Activated CD4-positive, alpha-beta T cell treated with anti-CD3 and anti-CD28 coated beads, Interleukin-2, Interleukin-4, amounts not matched to agents 100 ng/mL and 50 ng/mL, durations not matched to agents 16 hours and 8 hours (primary cell): ENCODE results near the gene B3GAT1.
"Not testable (repeated sequence)": the region's sequence is repeated elsewhere in the genome, so short reads cannot be mapped to it uniquely, and the experiment has no call there.

ENCODE experiments used
- DNase-seq: peaks from one replicate; pipeline ENCODE4 v3.0.0-alpha.2; 2020; ENCODE audit warnings: low spot score

The B3GAT1 gene

DNA sequence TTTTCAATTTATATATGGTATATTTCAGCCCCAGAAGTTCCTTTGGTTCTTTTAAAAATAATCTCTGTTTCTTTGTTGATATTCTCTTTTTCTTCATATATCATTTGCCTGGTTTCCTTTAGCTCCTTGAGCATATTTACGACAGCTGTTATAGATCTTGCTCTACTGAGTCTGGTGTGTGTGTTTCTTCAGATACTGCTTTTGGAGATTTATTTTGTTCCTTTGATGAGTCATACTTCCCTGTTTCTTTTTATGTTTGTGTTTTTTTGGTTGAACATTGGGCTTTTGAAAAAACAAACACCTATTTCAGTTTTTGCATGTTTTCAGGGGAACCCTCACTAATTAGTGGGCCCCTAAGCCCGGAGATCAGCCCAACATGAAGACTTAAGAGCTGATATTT lies 56.9 kb downstream of the B3GAT1 start:
- no peak for DNase-seq

GRCh38 chr11:134352111-134352510 lies 59.9 kb downstream of the B3GAT1 start:
- DNase-seq = no peak

- no peak for DNase-seq
These were observed 61.7 kb downstream of the B3GAT1 start for GRCh38 chr11:134350381-134350780.

GRCh38 chr11:134349802-134350355 lies 62.2 kb downstream of the B3GAT1 start:
- DNase-seq = no peak

DNA sequence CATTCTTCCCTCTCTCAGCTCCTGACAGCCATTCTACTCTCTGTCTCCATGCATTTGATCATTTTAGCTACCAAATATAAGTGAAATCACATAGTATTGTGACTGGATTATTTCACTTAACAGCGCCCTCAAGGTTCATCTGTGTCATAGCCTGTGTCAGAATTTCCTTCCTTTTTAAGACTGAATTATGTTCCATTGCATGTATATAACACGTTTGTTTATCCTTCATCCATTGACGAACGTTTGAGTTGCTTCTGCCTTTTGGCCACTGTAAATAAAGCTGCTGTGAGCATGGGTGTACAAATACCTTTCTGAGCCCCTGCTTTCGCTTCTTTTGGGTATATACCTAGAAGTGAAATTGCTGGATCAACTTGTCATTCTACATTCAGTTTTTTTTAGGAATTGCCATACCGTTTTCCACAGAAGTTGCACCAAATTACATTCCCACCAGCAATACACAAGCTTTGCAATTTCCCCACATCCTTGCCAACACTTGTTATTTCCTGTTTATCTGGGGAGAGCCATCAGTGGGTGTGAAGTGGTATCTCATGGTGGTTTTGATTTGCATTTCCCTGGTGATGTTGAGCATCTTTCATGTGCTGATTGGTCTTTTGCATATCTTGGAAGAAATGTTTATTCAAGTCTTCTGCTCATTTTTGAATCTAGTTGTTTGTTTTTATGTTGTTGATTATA lies 62.8 kb downstream of the B3GAT1 start:
- DNase-seq = peak; percentile 20

GRCh38 chr11:134347441-134347840 lies 64.6 kb downstream of the B3GAT1 start:
- DNase-seq = no peak

GRCh38 chr11:134346976-134347350 lies 65.1 kb downstream of the B3GAT1 start:
- DNase-seq = no peak

GRCh38 chr11:134346101-134346975 lies 65.7 kb downstream of the B3GAT1 start:
- no peak for DNase-seq

DNA sequence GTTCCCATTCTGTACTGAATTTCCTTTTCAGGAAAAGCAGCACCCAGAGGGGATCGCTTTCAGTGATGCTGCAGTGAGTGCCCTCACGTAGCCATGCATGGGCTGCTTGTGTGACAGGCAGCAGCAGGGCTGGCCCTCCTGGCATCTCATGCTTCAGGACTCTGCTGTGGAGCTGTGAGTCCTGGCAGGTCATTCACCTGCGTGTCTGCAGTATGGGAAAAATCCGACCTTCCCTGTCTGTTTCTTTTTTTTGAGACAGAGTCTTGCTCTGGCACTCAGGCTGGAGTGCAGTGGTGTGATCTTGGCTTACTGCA lies 66.8 kb downstream of the B3GAT1 start:
- DNase-seq = no peak

- not testable (repeated sequence) for DNase-seq
These were observed 67.4 kb downstream of the B3GAT1 start for GRCh38 chr11:134344497-134345236.

DNA sequence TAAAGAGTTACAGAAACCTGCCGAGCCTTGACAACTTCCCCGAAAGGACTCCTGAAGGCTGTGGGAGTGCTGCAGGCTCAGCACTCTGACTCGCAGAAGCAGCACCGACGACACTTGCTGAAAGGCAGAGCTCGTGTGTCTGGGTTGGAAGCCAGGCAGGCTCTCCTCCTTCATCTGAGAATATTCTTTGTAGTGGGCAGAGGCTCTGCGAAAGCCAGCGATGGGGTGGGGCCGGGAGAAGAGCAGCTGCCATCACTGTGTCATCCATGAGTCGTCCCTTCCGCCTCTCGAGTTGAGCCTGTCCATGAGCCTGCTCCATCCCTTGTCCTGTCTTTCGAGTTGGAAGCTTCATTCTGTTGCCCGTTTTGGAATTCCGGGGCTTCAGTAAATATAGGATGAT lies 68.4 kb downstream of the B3GAT1 start:
- DNase-seq = no peak

DNA sequence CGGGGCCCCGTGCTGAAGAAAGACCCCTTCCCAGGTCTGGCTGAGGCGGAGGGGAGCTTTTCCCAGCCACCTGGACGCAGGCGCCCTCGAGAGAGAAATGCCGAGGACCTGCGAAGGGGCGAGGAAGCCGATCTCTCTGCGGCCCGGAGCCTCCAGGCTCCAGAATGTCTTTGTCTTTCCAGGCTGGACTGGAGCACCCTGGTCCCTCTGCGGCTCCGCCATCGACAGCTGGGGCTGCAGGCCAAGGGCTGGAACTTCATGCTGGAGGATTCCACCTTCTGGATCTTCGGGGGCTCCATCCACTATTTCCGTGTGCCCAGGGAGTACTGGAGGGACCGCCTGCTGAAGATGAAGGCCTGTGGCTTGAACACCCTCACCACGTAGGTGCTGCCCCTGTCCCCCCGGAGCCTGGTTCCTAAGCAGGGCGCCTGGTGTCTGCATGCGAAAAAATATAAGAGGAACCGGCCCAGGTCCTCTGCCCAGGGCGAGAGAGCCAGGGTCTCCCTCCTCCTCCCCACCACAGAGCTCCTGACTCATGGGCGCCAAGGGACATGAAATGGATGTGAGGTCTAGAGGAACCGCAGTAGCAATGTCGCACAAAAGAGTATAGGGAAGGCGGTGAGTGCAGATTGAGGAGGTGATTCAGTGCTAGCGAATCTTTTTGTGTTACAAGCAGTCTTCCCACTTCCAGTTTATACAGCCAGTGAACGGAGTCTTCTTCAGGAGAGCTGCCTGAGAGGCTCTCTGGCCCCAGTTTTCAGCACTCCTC lies 69.3 kb downstream of the B3GAT1 start:
- DNase-seq = no peak

DNA sequence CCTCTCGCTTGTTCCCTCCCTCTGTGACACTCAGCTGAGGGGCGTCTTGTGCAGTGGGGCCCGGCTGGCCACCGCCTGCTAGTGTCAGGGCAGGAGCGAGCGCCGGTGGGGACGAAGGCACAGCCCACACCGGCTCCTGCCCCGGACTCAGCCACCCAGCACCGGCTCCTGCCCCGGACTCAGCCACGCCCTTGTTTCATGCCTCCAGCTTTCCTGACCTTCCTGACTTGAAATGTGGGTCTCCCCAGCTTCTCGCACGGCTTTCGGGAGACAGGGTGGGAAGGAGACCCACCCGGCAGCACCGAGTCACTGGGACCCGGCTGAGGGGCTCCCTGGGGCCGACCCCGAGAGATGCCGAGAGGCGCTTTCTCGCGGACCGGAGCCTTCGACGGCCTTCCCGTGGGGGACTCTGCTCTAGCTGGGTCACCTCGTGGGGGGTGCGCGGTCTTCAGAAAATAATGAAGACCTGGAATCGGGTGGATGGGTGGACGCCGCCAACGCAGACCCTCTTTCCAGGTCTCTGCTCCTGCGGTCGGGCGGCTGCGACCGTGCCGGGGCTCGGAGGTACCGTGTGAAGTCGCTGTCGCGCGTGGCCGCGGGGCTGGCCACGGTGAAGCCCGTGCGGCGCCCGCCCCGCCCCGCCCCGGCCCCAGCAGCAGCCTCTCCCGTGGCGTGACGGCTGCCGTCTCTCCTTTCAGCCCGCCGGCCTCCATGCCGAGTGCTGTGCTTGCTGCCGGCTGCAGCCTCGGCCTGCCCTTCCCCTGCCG lies 70.1 kb downstream of the B3GAT1 start:
- no peak for DNase-seq

DNA sequence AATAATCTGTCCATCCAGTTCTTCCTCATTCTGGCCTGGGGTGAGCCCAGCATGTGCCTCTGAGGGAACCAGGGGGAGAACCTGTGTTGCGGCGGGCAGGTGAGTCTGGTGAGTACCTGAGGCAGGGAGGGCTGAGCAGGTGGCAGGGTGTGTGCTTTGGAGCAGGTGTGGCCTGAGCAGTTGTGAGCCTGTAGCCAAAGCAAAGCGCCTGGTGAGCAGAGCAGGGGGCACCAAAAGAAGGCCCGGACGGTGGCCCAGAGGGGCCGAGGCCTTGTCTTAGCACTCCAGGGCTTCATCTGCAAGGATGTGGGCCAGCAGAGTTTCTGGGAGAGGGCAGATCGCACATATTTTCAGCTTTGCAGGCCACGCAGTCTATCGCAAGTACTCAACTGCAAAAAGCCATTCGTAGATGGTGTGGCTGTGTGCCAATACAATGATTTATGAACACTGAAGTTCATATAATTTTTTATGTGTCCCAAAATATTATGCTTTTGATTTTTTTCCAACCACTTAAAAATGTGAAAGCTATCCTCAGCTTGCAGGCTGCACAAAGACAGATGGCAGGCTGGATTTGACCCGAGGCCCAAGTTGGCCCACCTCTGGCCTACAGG lies 71.6 kb downstream of the B3GAT1 start:
- no peak for DNase-seq

DNA sequence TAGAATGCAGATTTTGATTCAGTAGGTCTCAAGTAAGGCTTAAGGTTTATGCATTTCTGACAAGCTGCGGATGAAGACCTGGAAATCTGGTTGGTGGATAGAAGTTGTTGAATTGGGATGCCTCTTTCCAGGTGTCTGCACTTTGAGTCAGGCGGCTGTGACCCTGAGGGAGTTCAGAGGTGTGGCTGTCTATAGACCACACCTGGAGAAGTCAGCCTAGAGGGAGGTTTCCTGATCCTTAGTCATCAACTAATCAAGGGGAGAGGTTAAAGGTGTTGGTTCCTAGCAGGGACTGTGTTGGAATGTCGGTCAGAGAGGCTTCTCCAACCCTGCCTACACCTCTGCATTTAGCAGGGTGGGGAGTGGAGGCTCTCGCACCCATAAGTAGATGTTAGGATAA lies 72.3 kb downstream of the B3GAT1 start:
- no peak for DNase-seq

GRCh38 chr11:134338654-134339053 lies 73.4 kb downstream of the B3GAT1 start:
- no peak for DNase-seq

GRCh38 chr11:134338068-134338467 lies 74.0 kb downstream of the B3GAT1 start:
- DNase-seq = no peak

GRCh38 chr11:134337051-134337450 lies 75.0 kb downstream of the B3GAT1 start:
- DNase-seq = no peak

DNA sequence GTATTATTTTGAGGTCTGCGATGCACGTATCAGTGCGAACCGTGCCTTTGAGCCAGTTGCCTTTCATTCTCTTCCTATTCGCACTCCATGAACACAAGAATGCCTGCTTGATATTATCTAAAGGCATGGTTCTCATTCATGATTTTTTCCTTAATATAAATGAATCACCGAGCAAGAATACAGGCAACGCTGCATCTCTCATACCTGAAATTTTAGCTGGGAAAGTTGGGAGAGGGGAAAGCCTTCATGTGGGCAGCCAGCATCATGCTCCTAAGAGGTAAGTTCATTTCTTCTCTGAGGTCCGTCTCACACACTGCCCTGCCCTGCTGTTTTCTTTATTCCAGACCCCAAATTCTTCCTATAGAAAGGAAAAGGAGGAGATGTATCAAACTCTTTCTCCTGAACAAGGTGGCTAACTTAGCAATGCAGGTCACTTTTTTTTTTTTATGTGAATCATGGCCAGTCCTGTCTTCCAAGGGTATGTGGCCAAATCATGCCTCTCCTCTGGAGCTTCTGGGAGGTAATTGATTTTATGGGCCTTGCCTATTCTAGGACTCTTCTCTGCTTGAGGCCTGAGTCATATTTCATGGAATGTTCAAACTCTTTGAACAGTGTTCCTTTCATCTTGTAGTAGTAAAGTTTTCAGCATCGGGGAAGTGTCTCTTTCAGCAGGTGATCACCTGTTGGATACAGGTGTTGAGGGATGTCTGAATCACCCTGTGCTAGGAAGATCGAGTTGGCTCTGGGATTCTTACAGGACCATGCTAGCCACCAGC lies 77.1 kb downstream of the B3GAT1 start:
- DNase-seq = no peak

GRCh38 chr11:134333946-134334345 lies 78.1 kb downstream of the B3GAT1 start:
- no peak for DNase-seq
